Measurements from ENCODE around the gene PGGHG. TPM values are rescaled to one million over a fixed set of nuclear protein-coding genes. Genes with fewer than 3 reads are reported as not detected.

Gene PGGHG
- total and polyA plus RNA-seq, 2 donors from 2014 or later = 16.1 to 64.1 TPM

GRCh38 chr11:280706-281485 is 8.0 kb upstream of the PGGHG start:
- Histone ChIP-seq H3K9me3 (ENCODE audit: control insufficient read depth in 2 of 3, insufficient read depth in 1 of 3, low read length in 3 of 3) (no peaks in the 10 kb centered on the region), H3K9ac (ENCODE audit: low read length in 3 of 3) (no peak overlapping the region), H3K27me3 (ENCODE audit: control insufficient read depth, insufficient read depth, low read length) (peaks cover 19% of the 10 kb centered on the region), H3K36me3 (ENCODE audit: control insufficient read depth in 2 of 3, insufficient read depth in 3 of 3, low read length in 3 of 3) (no peaks in the 10 kb centered on the region), H3K4me1 (ENCODE audit: control insufficient read depth in 2 of 3, insufficient read depth in 2 of 3, low read depth in 1 of 3, low read length in 3 of 3) (peaks cover 0 to 14% (median 0%) of the 10 kb centered on the region in 3 donors), H3K27ac (ENCODE audit: low read depth in 2 of 2, low read length in 2 of 2) (no peak overlapping the region), H3K4me3 (ENCODE audit: low read length in 3 of 3) (peak overlapping the region in 1 of 3 donors; percentile 7)
- intact Hi-C loops (cut with DNase I) = no loop called here
- no peak for TF ChIP-seq CTCF (IDR thresholded peaks at IDR 0.05; ENCODE audit: borderline replicate concordance, extremely low read depth, insufficient read depth)
- no peak for FAIRE-seq
- DNase-seq = peak in 3 of 5 donors; percentile 32 to 74 (median 50)

GRCh38 chr11:281486-282161 is 7.3 kb upstream of the PGGHG start:
- no peak for TF ChIP-seq CTCF (IDR thresholded peaks at IDR 0.05; ENCODE audit: borderline replicate concordance, extremely low read depth, insufficient read depth)
- intact Hi-C loops (cut with DNase I) = no loop called here
- peak overlapping the region in 1 of 3 donors; percentile 7 for H3K4me3 ChIP-seq (ENCODE audit: low read length in 3 of 3)
- H3K9ac ChIP-seq (ENCODE audit: low read length in 3 of 3) = no peak overlapping the region
- FAIRE-seq = no peak
- H3K36me3 ChIP-seq (ENCODE audit: control insufficient read depth in 2 of 3, insufficient read depth in 3 of 3, low read length in 3 of 3) = no peaks in the 10 kb centered on the region
- no peak overlapping the region for H3K27ac ChIP-seq (ENCODE audit: low read depth in 2 of 2, low read length in 2 of 2)
- peaks cover 19% of the 10 kb centered on the region for H3K27me3 ChIP-seq (ENCODE audit: control insufficient read depth, insufficient read depth, low read length)
- H3K4me1 ChIP-seq (ENCODE audit: control insufficient read depth in 2 of 3, insufficient read depth in 2 of 3, low read depth in 1 of 3, low read length in 3 of 3) = peaks cover 0 to 14% (median 0%) of the 10 kb centered on the region in 3 donors
- peak in 2 of 5 donors; percentile 45 to 75 for DNase-seq
- H3K9me3 ChIP-seq (ENCODE audit: control insufficient read depth in 2 of 3, insufficient read depth in 1 of 3, low read length in 3 of 3) = no peaks in the 10 kb centered on the region

GRCh38 chr11:282171-282570 is 6.8 kb upstream of the PGGHG start:
- FAIRE-seq = no peak
- peaks cover 19% of the 10 kb centered on the region for H3K27me3 ChIP-seq (ENCODE audit: control insufficient read depth, insufficient read depth, low read length)
- intact Hi-C loops (cut with DNase I) = no loop called here

More at GRCh38 chr11:282171-282570, 6.8 kb upstream of the PGGHG start:
- Histone ChIP-seq H3K4me1 (ENCODE audit: control insufficient read depth in 2 of 3, insufficient read depth in 2 of 3, low read depth in 1 of 3, low read length in 3 of 3) (peaks cover 0 to 14% (median 0%) of the 10 kb centered on the region in 3 donors), H3K9ac (ENCODE audit: low read length in 3 of 3) (no peak overlapping the region), H3K4me3 (ENCODE audit: low read length in 3 of 3) (no peak overlapping the region), H3K27ac (ENCODE audit: low read depth in 2 of 2, low read length in 2 of 2) (no peak overlapping the region), H3K36me3 (ENCODE audit: control insufficient read depth in 2 of 3, insufficient read depth in 3 of 3, low read length in 3 of 3) (no peaks in the 10 kb centered on the region), H3K9me3 (ENCODE audit: control insufficient read depth in 2 of 3, insufficient read depth in 1 of 3, low read length in 3 of 3) (no peaks in the 10 kb centered on the region)
- no peak for TF ChIP-seq CTCF (IDR thresholded peaks at IDR 0.05; ENCODE audit: borderline replicate concordance, extremely low read depth, insufficient read depth)
- DNase-seq = peak in 1 of 5 donors; percentile 60
